ENCODE results near the gene ETV5.

Gene ETV5

DNA sequence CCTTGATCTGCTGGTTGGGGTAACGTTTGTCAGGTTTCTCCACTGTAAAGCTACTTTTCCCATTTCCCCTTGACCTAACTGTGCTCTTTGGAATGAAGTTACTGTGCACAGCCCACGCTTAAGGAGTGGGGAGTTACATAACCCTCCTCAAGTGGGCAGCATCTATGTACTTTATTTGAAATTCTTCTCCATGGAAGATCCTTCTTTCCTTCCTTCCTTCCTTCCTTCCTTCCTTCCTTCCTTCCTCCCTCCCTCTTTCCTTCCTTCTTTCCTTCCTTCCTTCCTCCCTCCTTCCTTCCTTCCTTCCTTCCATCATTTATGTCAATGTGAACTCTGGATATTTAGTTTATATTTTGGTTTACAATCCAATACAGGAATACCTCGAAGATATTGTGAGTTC is 94.0 kb downstream of the ETV5 start:
- no peak for DNase-seq

- no peak for DNase-seq
Observed at GRCh38 chr3:186013312-186013711, 95.6 kb downstream of the ETV5 start.

- no peak for DNase-seq
Observed at GRCh38 chr3:186012137-186012536, 96.8 kb downstream of the ETV5 start.

DNA sequence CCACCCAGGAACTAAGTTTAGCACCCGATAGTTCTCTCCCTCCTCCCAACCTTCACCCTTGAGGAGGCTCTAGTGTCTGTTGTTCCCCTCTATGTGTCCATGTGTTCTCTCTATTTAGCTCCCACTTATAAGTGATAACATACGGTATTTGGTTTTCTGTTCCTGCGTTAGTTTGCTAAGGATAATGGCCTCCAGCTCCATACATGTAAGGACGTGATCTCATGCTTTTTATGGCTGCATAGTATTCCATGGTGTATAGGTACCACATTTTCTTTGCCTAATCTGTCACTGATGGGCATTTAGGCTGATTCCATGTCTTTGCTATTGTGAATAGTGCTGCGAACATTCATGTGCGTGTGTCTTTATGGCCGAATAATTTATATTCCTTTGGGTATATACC is 104.2 kb downstream of the ETV5 start:
- DNase-seq, result no peak

GRCh38 chr3:186004209-186004608 is 104.7 kb downstream of the ETV5 start:
- DNase-seq, result no peak

GRCh38 chr3:186003610-186004009 is 105.3 kb downstream of the ETV5 start:
- DNase-seq, result no peak

GRCh38 chr3:186002884-186003472 is 105.9 kb downstream of the ETV5 start:
- no peak for DNase-seq

GRCh38 chr3:186001842-186002241 is 107.0 kb downstream of the ETV5 start:
- DNase-seq, result no peak

GRCh38 chr3:185999221-185999620 is 109.7 kb downstream of the ETV5 start:
- no peak for DNase-seq

- DNase-seq, result no peak
Observed at GRCh38 chr3:185998136-185998535, 110.8 kb downstream of the ETV5 start.

DNA sequence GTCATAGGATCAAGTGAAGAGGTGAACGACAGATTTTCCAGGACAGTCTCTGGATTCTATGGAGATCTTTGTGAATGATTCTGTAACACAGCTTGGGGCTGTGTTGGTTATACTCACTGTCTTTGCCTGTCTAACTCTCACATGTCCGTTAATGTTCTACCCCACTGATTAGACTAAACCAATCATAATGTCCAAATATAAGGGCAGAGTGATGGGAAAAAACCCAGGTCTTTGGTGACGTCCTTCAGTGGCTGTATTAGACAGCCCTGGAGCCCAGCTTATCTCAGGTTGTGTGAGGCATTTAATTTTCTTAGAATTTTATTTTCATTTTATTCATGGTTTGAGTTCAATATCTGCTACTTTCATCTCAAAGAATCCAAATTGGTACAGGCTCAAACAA is 111.8 kb downstream of the ETV5 start:
- DNase-seq, result no peak
